ENCODE results near the gene FOXL3.

FOXL3 gene

DNA sequence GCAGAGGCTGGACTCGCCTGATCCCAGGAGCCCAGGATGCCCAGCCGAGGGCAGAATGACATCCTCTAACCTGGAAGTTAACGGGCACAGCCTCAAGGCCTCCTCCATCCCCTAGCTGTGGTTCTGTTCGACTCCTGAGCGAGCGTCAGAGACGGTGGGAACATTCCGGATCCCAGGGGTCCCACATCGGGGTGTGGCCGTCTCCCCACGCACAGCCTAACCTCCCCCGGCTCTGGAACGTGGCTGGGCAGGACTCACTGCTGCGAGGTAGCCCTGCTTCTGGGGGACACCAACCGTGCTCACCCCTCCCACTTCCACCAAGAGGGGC, 8.4 kb downstream of the FOXL3 start:
- TF ChIP-seq GATA3 (IDR thresholded peaks at IDR 0.05; ENCODE audit: low read depth, low read length): no peak
- no peak for TF ChIP-seq GATA2 (IDR thresholded peaks at IDR 0.05; ENCODE audit: low read depth, low read length)

DNA sequence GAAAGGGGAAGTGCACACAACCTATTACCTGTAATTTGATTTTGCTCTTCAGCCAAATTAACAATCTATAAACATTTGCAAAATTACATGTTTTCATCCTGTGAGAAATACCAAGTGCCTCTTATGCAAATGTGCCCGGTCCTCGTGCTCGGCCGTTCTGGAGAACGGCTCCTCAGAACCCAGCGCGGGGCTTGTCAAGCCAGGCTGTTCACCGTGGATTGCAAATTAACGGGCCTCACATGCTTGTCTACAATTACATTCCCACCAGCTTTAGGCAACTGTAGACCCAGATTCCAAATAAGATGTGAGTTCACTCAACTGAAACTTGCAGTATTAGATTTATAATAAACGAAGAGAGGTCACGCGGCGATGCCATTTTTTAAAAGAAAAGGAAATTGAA, 8.8 kb downstream of the FOXL3 start:
- TF ChIP-seq GATA2 (IDR thresholded peaks at IDR 0.05; ENCODE audit: low read depth, low read length) (no peak), GATA3 (IDR thresholded peaks at IDR 0.05; ENCODE audit: low read depth, low read length) (no peak)

DNA sequence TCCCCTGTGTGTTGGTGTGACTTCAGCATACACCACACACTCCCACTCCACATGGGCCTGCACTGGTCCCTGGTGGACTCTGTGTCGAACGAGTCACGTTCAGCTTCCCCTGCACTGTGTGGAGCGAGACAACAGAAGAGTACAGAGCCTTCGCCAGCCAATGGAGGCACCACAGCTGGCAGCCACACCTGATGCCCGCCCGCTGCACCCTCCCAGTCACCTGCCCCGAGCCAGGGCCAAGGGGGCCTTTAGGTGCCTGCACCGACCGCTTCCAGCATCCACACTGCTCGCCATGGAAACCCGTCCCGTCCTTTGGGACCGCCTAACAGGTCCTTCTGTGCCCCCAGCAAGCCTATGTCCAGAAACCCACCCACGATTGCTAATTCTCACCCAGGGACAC, 9.2 kb downstream of the FOXL3 start:
- no peak for TF ChIP-seq GATA2 (IDR thresholded peaks at IDR 0.05; ENCODE audit: low read depth, low read length)
- no peak for TF ChIP-seq GATA3 (IDR thresholded peaks at IDR 0.05; ENCODE audit: low read depth, low read length)

DNA sequence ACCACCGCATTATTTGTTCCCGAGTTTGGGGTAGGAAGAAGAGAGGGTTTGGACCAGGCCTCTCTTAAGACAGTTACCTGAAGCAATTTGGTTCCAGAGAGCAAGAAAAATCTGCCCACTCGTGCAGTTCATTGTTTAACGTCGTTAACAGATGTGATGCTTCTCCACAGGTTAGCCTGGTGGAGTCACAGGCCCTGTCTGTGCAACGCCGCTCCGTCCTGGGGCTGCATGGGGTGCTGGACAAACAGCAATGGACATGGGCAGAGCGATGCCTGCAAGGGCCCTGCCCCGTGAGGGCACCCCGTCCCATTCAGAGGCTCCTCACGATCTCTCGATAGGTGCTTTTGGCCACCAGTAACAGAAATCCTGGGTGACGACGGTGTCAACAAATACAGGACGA, 9.7 kb downstream of the FOXL3 start:
- TF ChIP-seq GATA2 (IDR thresholded peaks at IDR 0.05; ENCODE audit: low read depth, low read length) (no peak), GATA3 (IDR thresholded peaks at IDR 0.05; ENCODE audit: low read depth, low read length) (no peak)

DNA sequence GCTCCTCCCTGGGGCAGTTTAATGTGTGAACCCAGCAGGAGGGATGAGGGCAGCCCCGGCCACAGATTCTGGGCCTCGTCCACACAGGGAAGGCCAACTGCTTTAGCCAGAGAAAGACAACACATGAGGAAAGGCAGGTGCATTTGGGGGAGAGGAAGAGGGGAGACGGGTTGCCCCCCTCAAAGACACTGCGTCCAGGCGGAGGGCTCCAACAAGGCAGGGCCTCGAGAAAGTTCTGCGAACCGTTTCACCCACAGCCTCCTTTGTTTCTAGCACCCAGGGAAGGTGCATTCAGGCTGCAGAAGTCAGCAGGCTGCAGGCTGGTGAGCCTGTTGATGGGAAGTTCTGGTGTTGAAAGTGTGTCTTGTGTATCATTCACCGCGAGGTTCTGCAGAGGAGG, 10.1 kb downstream of the FOXL3 start:
- TF ChIP-seq GATA3 (IDR thresholded peaks at IDR 0.05; ENCODE audit: low read depth, low read length) (no peak), GATA2 (IDR thresholded peaks at IDR 0.05; ENCODE audit: low read depth, low read length) (no peak)

DNA sequence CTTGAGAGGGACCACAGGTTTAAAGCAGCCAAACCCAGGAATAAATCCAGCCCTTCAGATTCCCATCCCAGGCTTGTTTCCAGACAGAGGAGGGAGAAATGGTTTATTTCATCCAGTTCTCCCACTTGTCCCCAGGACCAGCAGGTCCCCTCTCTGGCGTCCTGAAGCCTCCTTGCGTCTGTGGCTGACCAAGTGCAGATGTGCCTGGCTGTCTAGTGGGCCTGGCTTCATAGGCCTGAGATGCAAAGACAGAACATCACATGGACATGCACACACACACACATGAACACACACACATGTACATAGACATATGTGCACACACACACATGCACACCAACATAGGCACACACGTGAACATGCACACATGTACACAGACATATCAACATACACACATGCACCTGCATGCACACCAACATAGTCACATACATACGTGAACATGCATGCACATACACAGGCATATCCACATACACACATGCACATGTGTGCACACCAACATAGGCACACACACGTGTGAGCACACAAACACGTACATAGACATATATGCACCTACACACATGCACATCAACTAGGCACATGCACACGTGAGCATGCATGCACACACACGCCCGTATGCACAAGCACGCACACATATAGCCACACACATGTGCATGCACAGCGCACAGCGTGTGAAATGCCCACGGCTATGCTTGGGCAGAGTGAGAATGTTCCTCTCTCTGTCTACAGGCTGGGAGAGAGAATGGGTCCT, 10.7 kb downstream of the FOXL3 start:
- TF ChIP-seq GATA3 (IDR thresholded peaks at IDR 0.05; ENCODE audit: low read depth, low read length) (no peak), GATA2 (IDR thresholded peaks at IDR 0.05; ENCODE audit: low read depth, low read length) (no peak)

DNA sequence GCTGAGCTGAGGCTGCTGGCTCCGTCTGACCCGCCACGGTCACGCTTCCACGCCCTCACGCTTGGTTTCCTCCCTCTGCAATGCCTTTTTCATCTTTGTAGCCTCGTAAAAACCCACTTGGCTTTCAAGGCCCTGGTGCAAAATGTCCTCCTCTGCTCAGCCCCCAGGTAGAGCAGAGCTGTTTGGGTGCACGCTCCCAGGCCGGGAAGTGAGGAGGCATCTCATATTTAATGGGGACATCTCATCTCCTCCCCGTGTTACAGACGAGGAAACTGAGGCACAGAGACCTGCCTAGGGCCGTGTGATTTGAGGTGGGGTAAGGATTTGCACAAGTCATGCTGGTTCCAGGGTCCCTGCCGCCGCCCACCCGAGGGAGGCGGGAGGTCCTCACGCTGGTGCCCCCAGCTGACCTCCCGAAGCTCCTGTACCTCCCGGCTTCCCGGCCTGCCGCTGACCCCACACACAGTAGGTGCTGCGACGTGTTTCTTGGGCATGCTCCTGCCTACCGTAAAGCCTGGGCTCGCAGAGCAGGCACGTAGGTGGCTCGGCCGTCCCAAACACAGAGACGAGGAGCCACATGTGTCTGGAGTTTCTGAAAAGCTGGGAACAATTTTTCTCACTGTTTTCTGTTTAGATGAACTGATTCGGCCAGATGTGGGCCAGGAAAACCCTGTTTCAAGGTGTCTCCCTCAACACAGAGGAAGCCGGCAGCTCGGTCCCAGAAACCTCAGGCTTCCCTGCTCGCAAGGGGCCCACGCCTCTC, 11.5 kb downstream of the FOXL3 start:
- TF ChIP-seq GATA3 (IDR thresholded peaks at IDR 0.05; ENCODE audit: low read depth, low read length) (no peak), GATA2 (IDR thresholded peaks at IDR 0.05; ENCODE audit: low read depth, low read length) (no peak)

DNA sequence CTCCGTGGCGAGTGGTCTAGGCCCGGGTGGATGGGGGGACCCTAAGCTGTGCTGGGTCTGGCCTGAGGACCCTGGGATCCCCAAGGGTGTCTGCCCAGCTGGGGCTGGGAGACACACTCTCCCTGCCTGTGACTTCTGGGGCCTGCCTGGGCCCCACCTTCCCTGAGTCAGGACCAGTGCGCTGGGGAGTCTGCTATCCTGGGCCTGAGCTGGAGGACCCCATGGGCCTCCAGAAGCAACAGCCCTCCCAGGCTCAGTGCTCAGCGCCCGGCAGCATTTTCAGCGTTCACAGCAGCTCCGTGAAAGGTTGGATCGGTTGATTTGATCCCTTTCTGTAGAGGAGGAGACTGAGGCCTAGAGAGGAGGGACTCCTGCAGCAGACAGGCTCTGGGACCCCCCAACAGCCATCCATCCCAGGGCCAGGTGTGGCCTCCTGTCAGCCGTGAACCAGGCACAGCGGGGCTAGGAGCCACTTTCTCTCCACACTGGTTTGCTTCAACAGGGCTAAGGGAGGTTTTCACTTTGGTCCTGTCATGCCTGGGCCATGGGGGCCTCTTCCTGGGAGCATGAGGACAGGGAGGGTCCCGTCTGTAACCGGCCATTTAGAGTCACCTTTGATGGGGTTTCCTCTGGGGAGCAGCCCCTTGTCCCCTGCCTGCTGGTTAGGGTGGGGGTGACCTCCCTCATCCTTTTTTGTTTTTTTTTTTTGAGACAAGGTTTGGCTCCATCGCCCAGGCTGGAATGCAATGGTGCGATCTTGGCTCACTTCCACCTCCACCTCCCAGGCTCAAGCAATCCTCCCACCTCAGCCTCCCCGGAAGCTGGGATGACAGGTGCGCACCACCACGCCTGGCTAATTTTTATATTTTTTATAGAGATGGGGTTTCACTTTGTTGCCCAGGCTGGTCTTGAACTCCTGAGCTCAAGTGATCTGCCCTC, 12.4 kb downstream of the FOXL3 start:
- TF ChIP-seq GATA2 (IDR thresholded peaks at IDR 0.05; ENCODE audit: low read depth, low read length): no peak
- no peak for TF ChIP-seq GATA3 (IDR thresholded peaks at IDR 0.05; ENCODE audit: low read depth, low read length)

DNA sequence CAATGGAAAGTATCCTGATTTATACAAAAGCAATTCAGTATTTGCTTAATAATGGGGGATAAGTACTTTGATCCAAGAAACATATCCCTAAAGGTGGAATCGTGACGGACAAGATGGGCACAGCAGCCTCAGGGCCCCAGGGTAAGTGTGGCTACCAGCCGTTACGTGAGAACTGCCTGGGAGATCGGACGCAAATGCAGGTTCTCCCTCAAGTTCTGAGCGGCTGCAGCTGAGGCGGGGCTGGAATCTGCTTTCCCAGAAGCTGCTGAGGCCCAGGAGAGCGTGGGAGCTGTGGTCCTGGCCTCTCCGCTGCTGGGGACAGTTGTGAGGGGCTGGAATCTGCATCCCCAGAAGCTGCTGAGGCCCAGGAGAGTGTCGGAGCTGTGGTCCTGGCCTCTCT, 13.5 kb downstream of the FOXL3 start:
- TF ChIP-seq GATA2 (IDR thresholded peaks at IDR 0.05; ENCODE audit: low read depth, low read length): no peak
- no peak for TF ChIP-seq GATA3 (IDR thresholded peaks at IDR 0.05; ENCODE audit: low read depth, low read length)

DNA sequence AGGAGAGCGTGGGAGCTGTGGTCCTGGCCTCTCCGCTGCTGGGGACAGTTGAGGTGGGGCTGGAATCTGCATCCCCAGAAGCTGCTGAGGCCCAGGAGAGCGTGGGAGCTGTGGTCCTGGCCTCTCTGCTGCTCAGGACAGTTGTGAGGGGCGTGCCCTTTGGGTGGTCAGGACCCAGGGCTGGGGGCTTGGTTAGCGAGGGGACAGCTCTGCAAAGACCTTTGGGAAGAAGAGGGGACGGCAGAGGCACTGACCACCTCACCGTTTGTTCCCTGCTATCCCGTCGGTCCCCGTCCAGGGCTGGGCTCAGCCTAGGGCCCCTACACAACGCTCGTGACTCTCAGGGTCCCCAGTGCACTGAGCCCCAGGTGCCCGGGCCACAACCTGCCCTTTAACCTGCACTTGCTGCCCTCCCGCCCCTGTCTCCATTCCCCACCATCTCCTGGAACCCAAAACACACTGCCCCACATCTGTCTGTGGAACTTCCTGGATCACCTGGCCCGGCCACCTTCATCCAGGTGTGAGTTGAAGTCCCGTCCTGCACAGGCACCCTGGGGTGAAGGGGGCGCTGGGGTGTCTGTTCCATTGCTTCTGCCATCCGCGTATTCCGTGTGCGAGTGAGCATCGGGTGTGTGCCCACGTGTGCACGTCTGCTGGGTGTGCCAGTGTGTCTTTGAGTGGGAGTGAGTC, 14.1 kb downstream of the FOXL3 start:
- TF ChIP-seq GATA3 (IDR thresholded peaks at IDR 0.05; ENCODE audit: low read depth, low read length): no peak
- no peak for TF ChIP-seq GATA2 (IDR thresholded peaks at IDR 0.05; ENCODE audit: low read depth, low read length)

DNA sequence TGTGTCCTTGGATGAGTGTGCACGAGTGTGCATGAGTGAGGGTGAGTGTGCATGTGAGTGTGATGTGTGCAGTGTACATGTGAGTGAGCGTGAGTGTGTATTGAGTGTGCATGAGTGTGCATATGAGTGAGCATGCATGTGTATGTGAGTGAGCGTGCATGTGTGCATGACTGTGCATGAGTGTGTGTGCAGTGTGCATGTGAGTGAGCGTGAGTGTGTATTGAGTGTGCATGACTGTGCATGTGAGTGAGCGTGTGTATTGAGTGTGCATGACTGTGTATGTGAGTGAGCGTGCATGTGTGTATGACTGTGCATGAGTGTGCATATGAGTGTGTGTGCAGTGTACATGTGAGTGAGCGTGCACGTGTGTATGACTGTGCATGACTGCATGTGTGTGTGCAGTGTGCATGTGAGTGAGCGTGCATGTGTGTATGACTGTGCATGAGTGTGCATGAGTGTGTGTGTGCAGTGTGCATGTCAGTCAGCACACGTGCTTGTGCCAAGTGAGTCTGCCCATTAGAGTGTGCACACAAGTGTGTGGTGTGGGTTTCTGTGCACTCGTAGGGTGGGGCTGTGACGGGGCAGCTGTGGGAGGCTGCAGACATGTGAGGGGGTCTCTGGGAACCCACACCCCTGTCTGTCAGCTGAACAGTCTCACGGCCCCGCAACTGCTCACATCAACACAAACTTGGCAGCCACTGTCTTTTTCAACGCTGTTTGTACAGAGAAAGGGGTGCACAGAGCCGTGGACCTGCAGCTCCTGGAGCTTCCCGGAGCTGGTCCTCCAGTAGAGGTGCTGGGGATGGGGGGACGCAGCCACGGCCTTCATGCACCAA, 14.8 kb downstream of the FOXL3 start:
- TF ChIP-seq GATA3 (IDR thresholded peaks at IDR 0.05; ENCODE audit: low read depth, low read length): no peak
- no peak for TF ChIP-seq GATA2 (IDR thresholded peaks at IDR 0.05; ENCODE audit: low read depth, low read length)

DNA sequence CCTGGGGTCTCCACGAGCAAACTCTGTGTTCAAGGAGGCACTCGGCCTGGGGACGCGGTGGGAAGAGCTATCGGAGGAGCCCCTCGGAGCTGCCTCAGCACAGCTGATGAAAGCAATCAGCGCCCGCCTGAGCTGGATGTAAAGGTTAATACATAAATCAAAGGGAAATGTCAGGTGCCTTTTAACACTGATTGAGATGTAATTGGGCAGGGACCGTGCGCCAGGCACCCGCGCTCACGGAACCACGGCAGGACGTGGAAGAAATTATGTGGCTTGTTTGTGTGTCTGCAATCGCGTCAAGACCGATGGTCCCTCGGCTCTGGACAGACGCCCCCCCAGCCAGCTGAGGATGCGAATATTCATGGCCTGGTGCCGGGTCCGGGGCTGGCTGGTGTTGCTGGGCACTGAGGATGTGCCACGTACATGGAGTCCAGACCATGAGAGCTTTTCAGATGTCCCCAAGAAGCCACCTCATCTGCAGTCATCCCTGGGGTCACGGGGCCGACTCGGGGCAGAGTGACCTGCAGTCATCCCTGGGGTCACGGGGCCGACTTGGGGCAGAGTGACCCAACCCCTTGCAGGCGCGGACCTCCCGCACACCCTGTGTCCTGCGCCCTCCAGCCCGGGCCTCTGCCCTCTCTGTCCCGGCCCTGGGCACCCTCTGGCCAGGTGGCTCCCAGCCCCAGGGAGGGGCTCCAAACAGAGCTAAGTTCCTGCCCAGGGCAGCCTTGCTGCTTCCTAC, 15.6 kb downstream of the FOXL3 start:
- TF ChIP-seq GATA2 (IDR thresholded peaks at IDR 0.05; ENCODE audit: low read depth, low read length) (no peak), GATA3 (IDR thresholded peaks at IDR 0.05; ENCODE audit: low read depth, low read length) (no peak)

All from SH-SY5Y (cell line).